CD4-positive, alpha-beta T cell treated with Interleukin-4 for 4 hours (primary cell): Measurements from ENCODE around the gene TOR1AIP2.

ENCODE experiments used
- DNase-seq: peaks from one replicate; pipeline ENCODE4 v3.0.0-alpha.2; 2020

The TOR1AIP2 gene

GRCh38 chr1:179877586-179878265 lies at the start of gene TOR1AIP2:
Gene TOR1AIP2 (minus strand): TSS chr1:179877803. CDS start chr1:179852665, 25,138 bp downstream.
- DNase-seq: peak; percentile 82

- DNase-seq: no peak
These were observed 49.2 kb upstream of the TOR1AIP2 start for GRCh38 chr1:179926850-179927205.

- DNase-seq: no peak
These were observed 48.6 kb upstream of the TOR1AIP2 start for GRCh38 chr1:179925922-179926849.

- DNase-seq: no peak
These were observed 47.7 kb upstream of the TOR1AIP2 start for GRCh38 chr1:179925302-179925701.

GRCh38 chr1:179924268-179924667 lies 46.7 kb upstream of the TOR1AIP2 start:
- DNase-seq: no peak

- no peak for DNase-seq
These were observed 45.4 kb upstream of the TOR1AIP2 start for GRCh38 chr1:179923029-179923428.

- DNase-seq: no peak
These were observed 44.6 kb upstream of the TOR1AIP2 start for GRCh38 chr1:179921981-179922872.

- DNase-seq: no peak
These were observed 43.9 kb upstream of the TOR1AIP2 start for GRCh38 chr1:179921472-179921871.

- no peak for DNase-seq
These were observed 40.2 kb upstream of the TOR1AIP2 start for GRCh38 chr1:179917601-179918429.

- DNase-seq: no peak
These were observed 34.2 kb upstream of the TOR1AIP2 start for GRCh38 chr1:179911812-179912211.

GRCh38 chr1:179910934-179911333 lies 33.3 kb upstream of the TOR1AIP2 start:
- DNase-seq: no peak

GRCh38 chr1:179889589-179889988 lies 12.0 kb upstream of the TOR1AIP2 start:
- DNase-seq: no peak

GRCh38 chr1:179888071-179888470 lies 10.5 kb upstream of the TOR1AIP2 start:
- DNase-seq: no peak

GRCh38 chr1:179883745-179884138 lies 6.1 kb upstream of the TOR1AIP2 start:
- DNase-seq: peak; percentile 87

- peak; percentile 42 for DNase-seq
These were observed 5.6 kb upstream of the TOR1AIP2 start for GRCh38 chr1:179883040-179883744.

GRCh38 chr1:179882253-179883039 lies 4.8 kb upstream of the TOR1AIP2 start, which contains the start of gene TOR1AIP1:
Gene TOR1AIP1 (plus strand): TSS chr1:179882285. CDS start chr1:179882503, 218 bp downstream.
- DNase-seq: peak; percentile 99

GRCh38 chr1:179881642-179882252 lies 4.1 kb upstream of the TOR1AIP2 start:
- no peak for DNase-seq

- DNase-seq: no peak
These were observed 2.2 kb upstream of the TOR1AIP2 start for GRCh38 chr1:179879797-179880196.

GRCh38 chr1:179876300-179876715 lies 1.3 kb downstream of the TOR1AIP2 start:
- no peak for DNase-seq
